GM12878 (cell line): ENCODE data around the gene STAMBP. TPM values are rescaled to one million over a fixed set of nuclear protein-coding genes. Genes with fewer than 3 reads are reported as not detected.

Source experiments
- ATF7 ChIP-seq: fragments of 450-650 bp; IDR thresholded peaks from 2 replicates; pipeline ENCODE4 v1.6.1; 2016; ENCODE audit warnings: low read depth, mild to moderate bottlenecking
- CHD4 ChIP-seq: fragments of 200-600 bp; sonication (generic); IDR thresholded peaks from 2 replicates; pipeline ENCODE4 v1.6.1; 2016; ENCODE audit warnings: mild to moderate bottlenecking
- EED ChIP-seq: sonication (generic); IDR thresholded peaks from 2 replicates; pipeline ENCODE4 v1.6.1; 2016; ENCODE audit warnings: antibody characterized with exemption, low read depth
- FOXK2 ChIP-seq: fragments of 450-650 bp; IDR thresholded peaks from 2 replicates; pipeline ENCODE4 v1.6.1; 2017; ENCODE audit warnings: mild to moderate bottlenecking, moderate library complexity
- LARP7 ChIP-seq: fragments of 450-650 bp; IDR thresholded peaks from 2 replicates; pipeline ENCODE4 v1.6.1; 2017; ENCODE audit warnings: mild to moderate bottlenecking
- NBN ChIP-seq: fragments of 450-650 bp; IDR thresholded peaks from 2 replicates; pipeline ENCODE4 v1.6.1; 2016
- NR2C1 ChIP-seq: fragments of 450-650 bp; IDR thresholded peaks from 2 replicates; pipeline ENCODE4 v1.6.1; 2017; ENCODE audit warnings: antibody characterized with exemption, mild to moderate bottlenecking, moderate library complexity
- NR2F1 ChIP-seq: fragments of 450-650 bp; conservative IDR thresholded peaks from 2 replicates; pipeline ENCODE4 v1.6.1; 2017; ENCODE audit warnings: mild to moderate bottlenecking
- NRF1 ChIP-seq: conservative IDR thresholded peaks from 2 replicates; pipeline ENCODE4 v1.6.1; 2011; ENCODE audit warnings: mild to moderate bottlenecking, low read depth, low read length, improper control_type of control experiment
- PAX5 ChIP-seq: IDR thresholded peaks from 2 replicates; pipeline ENCODE4 v1.6.1; 2011; ENCODE audit warnings: low read depth, low read length, borderline replicate concordance
- PBX3 ChIP-seq: IDR thresholded peaks from 2 replicates; pipeline ENCODE4 v1.6.1; 2011; ENCODE audit warnings: mild to moderate bottlenecking, low read depth, low read length, moderate library complexity; ENCODE audit not compliant: insufficient replicate concordance
- PKNOX1 ChIP-seq: fragments of 450-650 bp; IDR thresholded peaks from 2 replicates; pipeline ENCODE4 v1.6.1; 2016; ENCODE audit warnings: mild to moderate bottlenecking
- POLR2AphosphoS5 ChIP-seq: IDR thresholded peaks from 2 replicates; pipeline ENCODE4 v1.6.1; 2011; ENCODE audit warnings: mild to moderate bottlenecking, low read length, inconsistent platforms
- RELB ChIP-seq: fragments of 450-650 bp; IDR thresholded peaks from 2 replicates; pipeline ENCODE4 v1.6.1; 2017; ENCODE audit warnings: low read depth, mild to moderate bottlenecking, moderate library complexity
- ZBTB40 ChIP-seq: fragments of 450-650 bp; IDR thresholded peaks from 2 replicates; pipeline ENCODE4 v1.6.1; 2016; ENCODE audit warnings: mild to moderate bottlenecking, moderate library complexity, borderline replicate concordance
- ZNF687 ChIP-seq: fragments of 450-650 bp; IDR thresholded peaks from 2 replicates; pipeline ENCODE4 v1.6.1; 2017; ENCODE audit warnings: mild to moderate bottlenecking, moderate library complexity
- polyA plus RNA-seq, 11 experiments: library from polyadenylated mRNA; depleted of rRNA in 4 of 11; unstranded in 6 of 11; stranded (reverse) in 5 of 11; fragments of >200 nt; fragmentation: Nextera tagmentation in 4 of 11; fragmentation: Illumina TruSeq in 1 of 11; extraction: Ambion mirVana in 4 of 11; extraction: Trizol in 1 of 11; gene quantifications; 1 replicate in 1 of 11; 2 replicates in 10 of 11; pipeline versions ENCODE4 v1.2.1 to v1.2.3, GENCODE V29; 2011 to 2016; ENCODE audit warnings: inconsistent platforms in 2 of 11, missing spikeins in 2 of 11, low read depth in 1 of 11
- total RNA-seq, 4 experiments: library from RNA; depleted of rRNA in 3 of 4; stranded (reverse); fragments of >200 nt in 3 of 4; fragmentation: Illumina TruSeq in 1 of 4; extraction: Trizol in 1 of 4; gene quantifications; 2 replicates each; pipeline versions ENCODE4 v1.2.1 to v1.2.3, GENCODE V29; 2013 to 2021

Gene STAMBP
- total and polyA plus RNA-seq, 10 of the 15 experiments (the other 5 are each of a cell fraction or from before 2014, with no cell fraction given): 38.9 to 84.1 (median 69.7) TPM

GRCh38 chr2:73828818-73829570 lies at the start of gene STAMBP (continued):
- peak; percentile 78 for TF ChIP-seq RELB
- TF ChIP-seq FOXK2: peak; percentile 26; the same call in 1 of the 2 replicates
- TF ChIP-seq NR2C1: peak; percentile 10; the same call in 1 of the 2 replicates
- TF ChIP-seq ATF7: peak; percentile 38; the same call in 1 of the 2 replicates
- peak; percentile 86 for TF ChIP-seq PKNOX1
- TF ChIP-seq NRF1: 0 out of 2 replicates have a peak, but pooled peaks have one; percentile 3
- peak; percentile 67; the same call in 1 of the 2 replicates for TF ChIP-seq POLR2AphosphoS5
- 0 out of 2 replicates have a peak, but pooled peaks have one; percentile 39 for TF ChIP-seq EED
- peak; percentile 50; the same call in 1 of the 2 replicates for TF ChIP-seq NR2F1
- TF ChIP-seq PBX3: peak; percentile 39
- TF ChIP-seq CHD4: no peak
- no peak for TF ChIP-seq PAX5
- TF ChIP-seq LARP7: peak; percentile 82
- peak; percentile 90 for TF ChIP-seq ZBTB40
- peak; percentile 63; the same call in 1 of the 2 replicates for TF ChIP-seq ZNF687
- peak; percentile 82 for TF ChIP-seq NBN
